GM12878 (cell line): ENCODE measurements around the gene FAM210A. TPM values are rescaled to one million over a fixed set of nuclear protein-coding genes. Genes with fewer than 3 reads are reported as not detected.

ENCODE experiments used
- ATAC-seq: fragments of 200-7000 bp; cut with Tn5 transposase; 3 replicates; pipeline ENCODE4 v1.9.1; 2020; ENCODE audit warnings: mild to moderate bottlenecking, moderate library complexity
- BruUV-seq: library from RNA; stranded (reverse); fragments of 400-500 nt; replicated peaks from 2 replicates; lab custom pipeline; 2021; lab: Mats Ljungman, UMichigan
- CTCF ChIA-PET: fragments of 300-600 bp; sonication (Branson Sonifier 250); formaldehyde crosslinking; extraction: SDS; loops from one replicate; lab custom pipeline; 2021; ENCODE audit warnings: inconsistent platforms; lab: Yijun Ruan, JAX
- POLR2A ChIA-PET: fragments of 350-600 bp; formaldehyde crosslinking; extraction: SDS; loops from one replicate; lab custom pipeline; 2021; ENCODE audit warnings: inconsistent platforms; lab: Charles Lee
- RAD21 ChIA-PET: fragments of 300-600 bp; sonication (Branson Sonifier 250); formaldehyde crosslinking; loops from one replicate; lab custom pipeline; 2023; ENCODE audit warnings: antibody characterized with exemption; ENCODE audit not compliant: unreplicated experiment; lab: Charles Lee
- SMC1A ChIA-PET: fragments of 300-600 bp; sonication (Branson Sonifier 250); formaldehyde crosslinking; loops from one replicate; lab custom pipeline; 2023; ENCODE audit not compliant: unreplicated experiment, uncharacterized antibody; lab: Charles Lee
- DNase-seq: peaks from one replicate; pipeline ENCODE4 v3.0.0-alpha.2; 2011; ENCODE audit warnings: low read depth, low spot score
- FAIRE-seq: peaks from 3 replicates; lab custom pipeline; 2011; peaks lifted over from hg19 to GRCh38; lab: Jason Lieb, UNC
- H2AFZ ChIP-seq: 2 replicates; pipeline ENCODE4 v1.6.0; 2011; ENCODE audit warnings: low read depth, low read length, control low read depth; ENCODE audit not compliant: control insufficient read depth
- H3K27ac ChIP-seq: 2 replicates; pipeline ENCODE4 v1.5.1; 2011; ENCODE audit warnings: control low read depth; ENCODE audit not compliant: control insufficient read depth, insufficient read depth
- H3K27me3 ChIP-seq, 2 experiments: replicated peaks in 1 of 2; 2 replicates each; pipeline versions ENCODE4 v1.6.0 to v1.6.1; 2011; ENCODE audit warnings: low read length in 1 of 2; ENCODE audit not compliant: control insufficient read depth in 2 of 2, insufficient read depth in 2 of 2
- H3K36me3 ChIP-seq, 2 experiments: 2 replicates each; pipeline ENCODE4 v1.5.1; 2011; ENCODE audit warnings: low read length in 1 of 2; ENCODE audit not compliant: control insufficient read depth in 2 of 2, insufficient read depth in 2 of 2
- H3K4me1 ChIP-seq: 2 replicates; pipeline ENCODE4 v1.6.1; 2011; ENCODE audit warnings: mild to moderate bottlenecking, low read length, moderate library complexity, mixed read lengths; ENCODE audit not compliant: control insufficient read depth, insufficient read depth
- H3K4me2 ChIP-seq: 2 replicates; pipeline ENCODE4 v1.6.0; 2011; ENCODE audit warnings: control low read depth; ENCODE audit not compliant: control insufficient read depth, insufficient read depth
- H3K4me3 ChIP-seq: fragments of 200-600 bp; sonication (generic); 2 replicates; pipeline ENCODE4 v1.5.1; 2016
- H3K79me2 ChIP-seq: 2 replicates; pipeline ENCODE4 v1.6.0; 2011; ENCODE audit warnings: low read length; ENCODE audit not compliant: control insufficient read depth, insufficient read depth
- H3K9ac ChIP-seq: 2 replicates; pipeline ENCODE4 v1.8.0; 2011; ENCODE audit warnings: low read length, control low read depth, mixed read lengths; ENCODE audit not compliant: control insufficient read depth, insufficient read depth
- H3K9me3 ChIP-seq: replicated peaks from 3 replicates; pipeline ENCODE4 v1.5.1; 2011; ENCODE audit warnings: mild to moderate bottlenecking, low read length; ENCODE audit not compliant: control insufficient read depth, insufficient read depth
- H4K20me1 ChIP-seq: 2 replicates; pipeline ENCODE4 v1.6.0; 2011; ENCODE audit not compliant: control insufficient read depth, insufficient read depth
- BMI1 ChIP-seq: fragments of 450-650 bp; IDR thresholded peaks from 2 replicates; pipeline ENCODE4 v1.6.1; 2016; ENCODE audit warnings: mild to moderate bottlenecking, moderate library complexity, borderline replicate concordance
- EGR1 ChIP-seq, 2 experiments: IDR thresholded peaks; 1 replicate in 1 of 2; 2 replicates in 1 of 2; pipeline ENCODE4 v1.6.1; 2011 to 2012; ENCODE audit warnings: low read depth in 2 of 2, low read length in 2 of 2, borderline replicate concordance in 1 of 2, mild to moderate bottlenecking in 1 of 2, moderate library complexity in 1 of 2
- MEF2B ChIP-seq: fragments of 450-650 bp; IDR thresholded peaks from 2 replicates; pipeline ENCODE4 v1.6.1; 2018; ENCODE audit warnings: mild to moderate bottlenecking, moderate library complexity; ENCODE audit not compliant: partially characterized antibody, poor library complexity, severe bottlenecking
- NR2C2 ChIP-seq: IDR thresholded peaks from 2 replicates; pipeline ENCODE4 v1.6.1; 2011; ENCODE audit warnings: borderline replicate concordance, low read depth; ENCODE audit not compliant: control insufficient read depth, insufficient read length
- POU2F2 ChIP-seq: IDR thresholded peaks from 3 replicates; pipeline ENCODE4 v1.6.1; 2011; ENCODE audit warnings: low read depth, mild to moderate bottlenecking, low read length, borderline replicate concordance
- RB1 ChIP-seq: fragments of 450-650 bp; formaldehyde crosslinking; IDR thresholded peaks from 2 replicates; pipeline ENCODE4 v1.6.1; 2017; ENCODE audit warnings: mild to moderate bottlenecking, borderline replicate concordance
- SP1 ChIP-seq: IDR thresholded peaks from one replicate; pipeline ENCODE4 v1.6.1; 2011; ENCODE audit warnings: low read depth, low read length
- ZNF207 ChIP-seq: fragments of 450-650 bp; IDR thresholded peaks from 2 replicates; pipeline ENCODE4 v1.6.1; 2014; ENCODE audit warnings: antibody characterized with exemption, mild to moderate bottlenecking, borderline replicate concordance
- WGBS: methylation state at CpG from one replicate; pipeline ENCODE4 v1.1.6; 2016; ENCODE audit warnings: low lambda C conversion rate; ENCODE audit not compliant: insufficient replicate concordance, insufficient coverage; ENCODE audit errors: missing lambda C conversion rate; 5-methylcytosine and 5-hydroxymethylcytosine counted together
- in situ Hi-C: fragments of 300-500 bp; cut with MboI; formaldehyde crosslinking; loops from 9 replicates; pipeline ENCODE4 v1.14.3; 2018; ENCODE audit warnings: mixed read lengths
- intact Hi-C: fragments of 100-400 bp; cut with micrococcal nuclease; formaldehyde crosslinking; loops from one replicate; pipeline ENCODE4 v1.14.2; 2022; ENCODE audit not compliant: unreplicated experiment
- polyA plus RNA-seq, 11 experiments: library from polyadenylated mRNA; depleted of rRNA in 4 of 11; unstranded in 6 of 11; stranded (reverse) in 5 of 11; fragments of >200 nt; fragmentation: Nextera tagmentation in 4 of 11; fragmentation: Illumina TruSeq in 1 of 11; extraction: Ambion mirVana in 4 of 11; extraction: Trizol in 1 of 11; gene quantifications; 1 replicate in 1 of 11; 2 replicates in 10 of 11; pipeline versions ENCODE4 v1.2.1 to v1.2.3, GENCODE V29; 2011 to 2016; ENCODE audit warnings: inconsistent platforms in 2 of 11, missing spikeins in 2 of 11, low read depth in 1 of 11
- total RNA-seq, 4 experiments: library from RNA; depleted of rRNA in 3 of 4; stranded (reverse); fragments of >200 nt in 3 of 4; fragmentation: Illumina TruSeq in 1 of 4; extraction: Trizol in 1 of 4; gene quantifications; 2 replicates each; pipeline versions ENCODE4 v1.2.1 to v1.2.3, GENCODE V29; 2013 to 2021

The FAM210A gene
- total and polyA plus RNA-seq, 10 of the 15 experiments (the other 5 are each of a cell fraction or from before 2014, with no cell fraction given) = 10.3 to 56.3 (median 17.7) TPM

DNA sequence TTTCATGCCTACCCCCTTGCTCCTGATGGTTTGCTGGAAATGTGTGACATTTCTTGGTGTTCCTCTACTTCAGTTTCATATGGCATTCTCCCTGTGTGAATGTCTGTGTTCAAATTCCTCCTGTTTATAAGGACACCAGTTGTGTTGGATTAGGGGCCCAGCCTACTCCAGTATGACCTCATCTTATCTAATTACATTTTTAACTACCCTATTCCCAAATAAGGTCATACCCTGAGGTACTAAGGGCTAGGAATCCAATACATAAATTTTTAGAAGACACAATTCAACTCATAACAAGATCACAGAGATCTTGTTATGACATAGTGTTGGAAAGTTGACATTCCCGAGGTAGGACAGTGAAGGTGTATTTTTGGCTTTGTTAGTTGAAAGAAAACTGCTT is 5.5 kb downstream of the FAM210A start:
- Histone ChIP-seq H3K9me3 (peaks cover 9% of the 10 kb centered on the region; the same call in 2 of the 3 replicates), H3K4me3 (no peak overlapping the region), H2AFZ (no peak overlapping the region), H3K27ac (no peak overlapping the region), H3K79me2 (peaks cover 88% of the 10 kb centered on the region), H3K4me1 (no peaks in the 10 kb centered on the region; the same call in 1 of the 2 replicates), H3K36me3 (peaks cover 0 to 5% of the 10 kb centered on the region in 2 experiments; a peak in 1 of 4 replicates), H3K27me3 (no peaks in the 10 kb centered on the region), H4K20me1 (no peaks in the 10 kb centered on the region; the same call in 1 of the 2 replicates), H3K4me2 (no peak overlapping the region; the same call in 1 of the 2 replicates), H3K9ac (no peak overlapping the region)
- ChIA-PET RAD21 (interaction anchor here (1.3 kb wide), 1 partner anchor 163 kb away, joined by 3 read pairs; no protein-coding TSS in a partner anchor), CTCF (no interaction called here), POLR2A (no interaction called here), SMC1A (no interaction called here)
- in situ Hi-C loops = loop anchor here (5.0 kb wide), 1 partner anchor 164 kb away; no protein-coding TSS in a partner anchor
- FAIRE-seq (no peak), DNase-seq (no peak), ATAC-seq (no peak)
- intact Hi-C loops = loop anchor here (5.0 kb wide), 1 partner anchor 59 kb away; no protein-coding TSS in a partner anchor
- 0% methylated on average over 1 of the region's 1 CpG for WGBS
- TF ChIP-seq BMI1 = no peak
- BruUV-seq = no TSS peak

DNA sequence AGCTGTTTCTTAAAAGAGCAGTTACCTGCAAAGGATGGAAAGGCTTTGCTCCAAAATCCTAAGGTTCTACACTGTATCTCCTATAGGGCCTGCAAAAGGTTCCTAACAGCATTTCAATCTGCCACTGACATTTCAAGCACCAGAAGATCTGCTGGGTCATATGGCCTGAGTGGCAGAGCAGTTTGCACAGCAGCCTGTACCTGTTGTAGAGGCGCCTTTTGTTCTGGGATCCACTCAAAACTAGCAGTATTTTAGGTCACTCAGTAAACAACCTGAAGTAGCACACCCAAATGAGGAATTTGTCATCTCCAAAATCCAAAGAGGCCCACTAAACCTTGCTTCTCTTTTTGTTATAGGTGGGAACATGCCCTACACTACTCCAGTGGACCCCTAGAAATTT is 6.2 kb downstream of the FAM210A start:
- H3K4me1 ChIP-seq = no peaks in the 10 kb centered on the region; the same call in 1 of the 2 replicates
- H3K4me3 ChIP-seq = no peak overlapping the region
- FAIRE-seq = no peak
- WGBS = 96% methylated on average over 1 of the region's 1 CpG
- no peak overlapping the region for H3K27ac ChIP-seq
- H2AFZ ChIP-seq = no peak overlapping the region
- H3K9ac ChIP-seq = no peak overlapping the region
- peaks cover 9% of the 10 kb centered on the region; the same call in 2 of the 3 replicates for H3K9me3 ChIP-seq
- no peak overlapping the region for H3K4me2 ChIP-seq
- intact Hi-C loops = loop anchor here (5.0 kb wide), 1 partner anchor 58 kb away; no protein-coding TSS in a partner anchor
- no TSS peak for BruUV-seq
- DNase-seq = no peak
- no peaks in the 10 kb centered on the region for H3K27me3 ChIP-seq
- no peaks in the 10 kb centered on the region; the same call in 1 of the 2 replicates for H4K20me1 ChIP-seq
- peaks cover 87% of the 10 kb centered on the region for H3K79me2 ChIP-seq
- ChIA-PET POLR2A (no interaction called here), SMC1A (no interaction called here)
- no peak for TF ChIP-seq ZNF207
- TF ChIP-seq NR2C2 = no peak
- no peak for TF ChIP-seq EGR1 (IDR thresholded peaks at IDR 0.05; ENCODE audit: borderline replicate concordance in 1 of 2, low read depth in 2 of 2, low read length in 2 of 2)
- no peak for TF ChIP-seq RB1
- TF ChIP-seq SP1 = no peak
- no peak for TF ChIP-seq POU2F2
- TF ChIP-seq MEF2B = no peak
- TF ChIP-seq, all 136 proteins: peak for 0
- ChIA-PET CTCF (no interaction called here), RAD21 (interaction anchor here (1.3 kb wide), 1 partner anchor 162 kb away, joined by 3 read pairs; no protein-coding TSS in a partner anchor)
- H3K36me3 ChIP-seq = peaks cover 0 to 5% of the 10 kb centered on the region in 2 experiments; a peak in 1 of 4 replicates
- no peak; the same call in 2 of the 3 replicates for ATAC-seq
- in situ Hi-C loops = loop anchor here (5.0 kb wide), 1 partner anchor 163 kb away; no protein-coding TSS in a partner anchor
